GM12878 (cell line): ENCODE data around the gene GDA. TPM values are rescaled to one million over a fixed set of nuclear protein-coding genes. Genes with fewer than 3 reads are reported as not detected.

ENCODE experiments used
- ATAC-seq: fragments of 200-7000 bp; cut with Tn5 transposase; 3 replicates; pipeline ENCODE4 v1.9.1; 2020; ENCODE audit warnings: mild to moderate bottlenecking, moderate library complexity
- BruUV-seq: library from RNA; stranded (reverse); fragments of 400-500 nt; replicated peaks from 2 replicates; lab custom pipeline; 2021; lab: Mats Ljungman, UMichigan
- CTCF ChIA-PET: fragments of 300-600 bp; sonication (Branson Sonifier 250); formaldehyde crosslinking; extraction: SDS; loops from one replicate; lab custom pipeline; 2021; ENCODE audit warnings: inconsistent platforms; lab: Yijun Ruan, JAX
- POLR2A ChIA-PET: fragments of 350-600 bp; formaldehyde crosslinking; extraction: SDS; loops from one replicate; lab custom pipeline; 2021; ENCODE audit warnings: inconsistent platforms; lab: Charles Lee
- RAD21 ChIA-PET: fragments of 300-600 bp; sonication (Branson Sonifier 250); formaldehyde crosslinking; loops from one replicate; lab custom pipeline; 2023; ENCODE audit warnings: antibody characterized with exemption; ENCODE audit not compliant: unreplicated experiment; lab: Charles Lee
- SMC1A ChIA-PET: fragments of 300-600 bp; sonication (Branson Sonifier 250); formaldehyde crosslinking; loops from one replicate; lab custom pipeline; 2023; ENCODE audit not compliant: unreplicated experiment, uncharacterized antibody; lab: Charles Lee
- DNase-seq: peaks from one replicate; pipeline ENCODE4 v3.0.0-alpha.2; 2011; ENCODE audit warnings: low read depth, low spot score
- FAIRE-seq: peaks from 3 replicates; lab custom pipeline; 2011; peaks lifted over from hg19 to GRCh38; lab: Jason Lieb, UNC
- H2AFZ ChIP-seq: 2 replicates; pipeline ENCODE4 v1.6.0; 2011; ENCODE audit warnings: low read depth, low read length, control low read depth; ENCODE audit not compliant: control insufficient read depth
- H3K27ac ChIP-seq: 2 replicates; pipeline ENCODE4 v1.5.1; 2011; ENCODE audit warnings: control low read depth; ENCODE audit not compliant: control insufficient read depth, insufficient read depth
- H3K27me3 ChIP-seq, 2 experiments: replicated peaks in 1 of 2; 2 replicates each; pipeline versions ENCODE4 v1.6.0 to v1.6.1; 2011; ENCODE audit warnings: low read length in 1 of 2; ENCODE audit not compliant: control insufficient read depth in 2 of 2, insufficient read depth in 2 of 2
- H3K36me3 ChIP-seq, 2 experiments: 2 replicates each; pipeline ENCODE4 v1.5.1; 2011; ENCODE audit warnings: low read length in 1 of 2; ENCODE audit not compliant: control insufficient read depth in 2 of 2, insufficient read depth in 2 of 2
- H3K4me1 ChIP-seq: 2 replicates; pipeline ENCODE4 v1.6.1; 2011; ENCODE audit warnings: mild to moderate bottlenecking, low read length, moderate library complexity, mixed read lengths; ENCODE audit not compliant: control insufficient read depth, insufficient read depth
- H3K4me2 ChIP-seq: 2 replicates; pipeline ENCODE4 v1.6.0; 2011; ENCODE audit warnings: control low read depth; ENCODE audit not compliant: control insufficient read depth, insufficient read depth
- H3K4me3 ChIP-seq: fragments of 200-600 bp; sonication (generic); 2 replicates; pipeline ENCODE4 v1.5.1; 2016
- H3K79me2 ChIP-seq: 2 replicates; pipeline ENCODE4 v1.6.0; 2011; ENCODE audit warnings: low read length; ENCODE audit not compliant: control insufficient read depth, insufficient read depth
- H3K9ac ChIP-seq: 2 replicates; pipeline ENCODE4 v1.8.0; 2011; ENCODE audit warnings: low read length, control low read depth, mixed read lengths; ENCODE audit not compliant: control insufficient read depth, insufficient read depth
- H3K9me3 ChIP-seq: replicated peaks from 3 replicates; pipeline ENCODE4 v1.5.1; 2011; ENCODE audit warnings: mild to moderate bottlenecking, low read length; ENCODE audit not compliant: control insufficient read depth, insufficient read depth
- H4K20me1 ChIP-seq: 2 replicates; pipeline ENCODE4 v1.6.0; 2011; ENCODE audit not compliant: control insufficient read depth, insufficient read depth
- BCL3 ChIP-seq: IDR thresholded peaks from 2 replicates; pipeline ENCODE4 v1.6.1; 2011; ENCODE audit warnings: borderline replicate concordance, low read depth, mild to moderate bottlenecking, moderate library complexity, low read length; ENCODE audit not compliant: insufficient read depth, poor library complexity, severe bottlenecking
- CEBPB ChIP-seq, 2 experiments: fragments of 150-350 bp in 1 of 2; IDR thresholded peaks; 2 replicates each; pipeline ENCODE4 v1.6.1; 2012 to 2014; ENCODE audit warnings: low read depth in 2 of 2, low read length in 2 of 2, borderline replicate concordance in 1 of 2, inconsistent platforms in 1 of 2
- CHD2 ChIP-seq: IDR thresholded peaks from 2 replicates; pipeline ENCODE4 v1.6.1; 2011; ENCODE audit warnings: low read depth, low read length, improper control_type of control experiment, borderline replicate concordance
- HCFC1 ChIP-seq: fragments of 150-350 bp; IDR thresholded peaks from 2 replicates; pipeline ENCODE4 v1.6.1; 2014; ENCODE audit warnings: low read length
- IRF4 ChIP-seq: IDR thresholded peaks from 2 replicates; pipeline ENCODE4 v1.6.1; 2011; ENCODE audit warnings: low read depth, low read length
- IRF5 ChIP-seq: fragments of 450-650 bp; IDR thresholded peaks from 2 replicates; pipeline ENCODE4 v1.6.1; 2017; ENCODE audit warnings: borderline replicate concordance
- NKRF ChIP-seq: fragments of 450-650 bp; conservative IDR thresholded peaks from 2 replicates; pipeline ENCODE4 v1.6.1; 2017; ENCODE audit warnings: mild to moderate bottlenecking, moderate library complexity
- RCOR1 ChIP-seq: conservative IDR thresholded peaks from 2 replicates; pipeline ENCODE4 v1.6.1; 2012; ENCODE audit warnings: low read depth, low read length, improper control_type of control experiment
- TARDBP ChIP-seq: IDR thresholded peaks from 2 replicates; pipeline ENCODE4 v1.6.1; 2016; ENCODE audit warnings: borderline replicate concordance
- TCF12 ChIP-seq: IDR thresholded peaks from 2 replicates; pipeline ENCODE4 v1.6.1; 2011; ENCODE audit warnings: low read depth, mild to moderate bottlenecking, low read length
- TCF7 ChIP-seq: IDR thresholded peaks from 2 replicates; pipeline ENCODE4 v1.6.1; 2014; ENCODE audit warnings: antibody characterized with exemption, borderline replicate concordance
- WRNIP1 ChIP-seq: IDR thresholded peaks from 2 replicates; pipeline ENCODE4 v1.6.1; 2011; ENCODE audit warnings: low read depth, low read length, improper control_type of control experiment, borderline replicate concordance
- ZBED1 ChIP-seq: IDR thresholded peaks from 2 replicates; pipeline ENCODE4 v1.6.1; 2016; ENCODE audit warnings: borderline replicate concordance
- WGBS: methylation state at CpG from one replicate; pipeline ENCODE4 v1.1.6; 2016; ENCODE audit warnings: low lambda C conversion rate; ENCODE audit not compliant: insufficient replicate concordance, insufficient coverage; ENCODE audit errors: missing lambda C conversion rate; 5-methylcytosine and 5-hydroxymethylcytosine counted together
- in situ Hi-C: fragments of 300-500 bp; cut with MboI; formaldehyde crosslinking; loops from 9 replicates; pipeline ENCODE4 v1.14.3; 2018; ENCODE audit warnings: mixed read lengths
- intact Hi-C: fragments of 100-400 bp; cut with micrococcal nuclease; formaldehyde crosslinking; loops from one replicate; pipeline ENCODE4 v1.14.2; 2022; ENCODE audit not compliant: unreplicated experiment
- polyA plus RNA-seq, 11 experiments: library from polyadenylated mRNA; depleted of rRNA in 4 of 11; unstranded in 6 of 11; stranded (reverse) in 5 of 11; fragments of >200 nt; fragmentation: Nextera tagmentation in 4 of 11; fragmentation: Illumina TruSeq in 1 of 11; extraction: Ambion mirVana in 4 of 11; extraction: Trizol in 1 of 11; gene quantifications; 1 replicate in 1 of 11; 2 replicates in 10 of 11; pipeline versions ENCODE4 v1.2.1 to v1.2.3, GENCODE V29; 2011 to 2016; ENCODE audit warnings: inconsistent platforms in 2 of 11, missing spikeins in 2 of 11, low read depth in 1 of 11
- total RNA-seq, 4 experiments: library from RNA; depleted of rRNA in 3 of 4; stranded (reverse); fragments of >200 nt in 3 of 4; fragmentation: Illumina TruSeq in 1 of 4; extraction: Trizol in 1 of 4; gene quantifications; 2 replicates each; pipeline versions ENCODE4 v1.2.1 to v1.2.3, GENCODE V29; 2013 to 2021
- TF ChIP-seq, protein P1 (sequence below): fragments of 450-650 bp; IDR thresholded peaks from 2 replicates; pipeline ENCODE4 v1.6.1; 2017; ENCODE audit warnings: low read depth, mild to moderate bottlenecking, moderate library complexity
- TF ChIP-seq, protein P2 (sequence below): IDR thresholded peaks from 2 replicates; pipeline ENCODE4 v1.6.1; 2011; ENCODE audit warnings: low read depth, mild to moderate bottlenecking, low read length, moderate library complexity, borderline replicate concordance; ENCODE audit errors: extremely low read depth

Gene GDA
- total and polyA plus RNA-seq, 10 of the 15 experiments (the other 5 are each of a cell fraction or from before 2014, with no cell fraction given) = 0.19 to 17.9 (median 0.48) TPM; not detected in 2

DNA sequence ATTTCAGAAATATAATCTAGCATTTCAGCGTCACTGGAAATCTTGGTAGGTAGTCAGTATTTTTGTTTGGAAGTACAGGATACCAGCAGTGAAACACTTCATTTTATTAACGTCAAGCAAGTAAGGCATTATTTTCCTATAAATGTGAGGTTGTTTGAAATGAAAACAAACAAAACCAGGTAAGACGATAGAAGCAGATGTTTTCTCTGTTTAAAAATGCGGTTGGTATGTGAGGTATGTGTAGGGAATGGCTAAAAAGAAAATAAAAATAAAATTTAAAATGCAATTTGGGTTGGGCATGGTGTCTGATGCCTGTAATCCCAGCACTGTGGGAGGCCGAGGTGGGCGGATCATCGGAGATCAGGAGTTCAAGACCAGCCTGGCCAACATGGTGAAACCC lies 16.1 kb downstream of the GDA start:
- ChIA-PET RAD21 (no interaction called here), SMC1A (no interaction called here), CTCF (no interaction called here), POLR2A (no interaction called here)
- TF ChIP-seq IRF5 = no peak
- no peak for TF ChIP-seq ZBED1
- TF ChIP-seq, protein P1, sequence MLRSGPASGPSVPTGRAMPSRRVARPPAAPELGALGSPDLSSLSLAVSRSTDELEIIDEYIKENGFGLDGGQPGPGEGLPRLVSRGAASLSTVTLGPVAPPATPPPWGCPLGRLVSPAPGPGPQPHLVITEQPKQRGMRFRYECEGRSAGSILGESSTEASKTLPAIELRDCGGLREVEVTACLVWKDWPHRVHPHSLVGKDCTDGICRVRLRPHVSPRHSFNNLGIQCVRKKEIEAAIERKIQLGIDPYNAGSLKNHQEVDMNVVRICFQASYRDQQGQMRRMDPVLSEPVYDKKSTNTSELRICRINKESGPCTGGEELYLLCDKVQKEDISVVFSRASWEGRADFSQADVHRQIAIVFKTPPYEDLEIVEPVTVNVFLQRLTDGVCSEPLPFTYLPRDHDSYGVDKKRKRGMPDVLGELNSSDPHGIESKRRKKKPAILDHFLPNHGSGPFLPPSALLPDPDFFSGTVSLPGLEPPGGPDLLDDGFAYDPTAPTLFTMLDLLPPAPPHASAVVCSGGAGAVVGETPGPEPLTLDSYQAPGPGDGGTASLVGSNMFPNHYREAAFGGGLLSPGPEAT = no peak
- TF ChIP-seq WRNIP1 = no peak
- TF ChIP-seq NKRF = no peak
- TF ChIP-seq, protein P2, sequence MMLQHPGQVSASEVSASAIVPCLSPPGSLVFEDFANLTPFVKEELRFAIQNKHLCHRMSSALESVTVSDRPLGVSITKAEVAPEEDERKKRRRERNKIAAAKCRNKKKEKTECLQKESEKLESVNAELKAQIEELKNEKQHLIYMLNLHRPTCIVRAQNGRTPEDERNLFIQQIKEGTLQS = no peak
- no peak for TF ChIP-seq TARDBP
- no peak for TF ChIP-seq HCFC1
- no peak for TF ChIP-seq TCF12
- no peak for TF ChIP-seq TCF7
- no peak for TF ChIP-seq CHD2
- no peak for TF ChIP-seq BCL3
- TF ChIP-seq RCOR1 = no peak
- no peak for TF ChIP-seq CEBPB (IDR thresholded peaks at IDR 0.05; ENCODE audit: borderline replicate concordance in 1 of 2, low read depth in 2 of 2, low read length in 2 of 2)
- TF ChIP-seq IRF4 = no peak
- Histone ChIP-seq H3K9ac (no peak overlapping the region), H3K4me3 (no peak overlapping the region), H3K4me2 (no peak overlapping the region), H3K4me1 (no peaks in the 10 kb centered on the region), H3K36me3 (no peaks in the 10 kb centered on the region), H3K27ac (no peak overlapping the region), H3K9me3 (no peaks in the 10 kb centered on the region), H2AFZ (no peak overlapping the region), H3K27me3 (no peaks in the 10 kb centered on the region), H3K79me2 (no peaks in the 10 kb centered on the region), H4K20me1 (no peaks in the 10 kb centered on the region)
- ATAC-seq (no peak), FAIRE-seq (no peak), DNase-seq (no peak)
- in situ Hi-C loops (no loop called here), intact Hi-C loops (no loop called here)
- no TSS peak for BruUV-seq
- WGBS = 53% methylated on average over 7 of the region's 7 CpGs
